Natural killer cell (primary cell): ENCODE data around the gene KCNK5. TPM values are rescaled to one million over a fixed set of nuclear protein-coding genes. Genes with fewer than 3 reads are reported as not detected.

Experiments used
- ATAC-seq, 3 donors: fragments of 150-1000 bp in 2 of 3; fragments of 200-7000 bp in 1 of 3; cut with Tn5 transposase; 1 replicate in 1 of 3; 2 replicates in 2 of 3; pipeline ENCODE4 v1.10.0; 2021; ENCODE audit warnings: mild to moderate bottlenecking in 2 of 3, moderate library complexity in 2 of 3
- DNase-seq, 2 donors: peaks; one replicate each; pipeline versions ENCODE4 v3.0.0 to v3.0.0-alpha.2; 2013 to 2021; ENCODE audit warnings: mixed read lengths in 1 of 2
- H3K27ac ChIP-seq: one replicate; pipeline ENCODE4 v1.5.1; 2013; ENCODE audit warnings: mild to moderate bottlenecking, low read length
- H3K27me3 ChIP-seq: one replicate; pipeline ENCODE4 v1.6.1; 2013; ENCODE audit warnings: low read length; ENCODE audit not compliant: control insufficient read depth, insufficient read depth
- H3K36me3 ChIP-seq: one replicate; pipeline ENCODE4 v1.6.1; 2013; ENCODE audit warnings: low read length; ENCODE audit not compliant: control insufficient read depth, insufficient read depth
- H3K4me1 ChIP-seq: one replicate; pipeline ENCODE4 v1.6.1; 2013; ENCODE audit warnings: low read length; ENCODE audit not compliant: control insufficient read depth, insufficient read depth
- H3K4me3 ChIP-seq: one replicate; pipeline ENCODE4 v1.5.1; 2013; ENCODE audit warnings: low read length
- H3K9me3 ChIP-seq: one replicate; pipeline ENCODE4 v1.6.1; 2013; ENCODE audit warnings: low read length; ENCODE audit not compliant: control insufficient read depth, insufficient read depth
- H3K27ac Mint-ChIP-seq, 2 donors: one replicate each; pipeline ENCODE4 v1.8.0; 2022; ENCODE audit warnings: mild to moderate bottlenecking in 2 of 2, mixed read lengths in 2 of 2, moderate library complexity in 1 of 2
- H3K27me3 Mint-ChIP-seq, 2 donors: one replicate each; pipeline ENCODE4 v1.8.0; 2022; ENCODE audit warnings: low read depth in 2 of 2, mixed read lengths in 2 of 2
- H3K36me3 Mint-ChIP-seq: one replicate; pipeline ENCODE4 v1.8.0; 2022; ENCODE audit warnings: mixed read lengths
- H3K4me1 Mint-ChIP-seq, 2 donors: one replicate each; pipeline ENCODE4 v1.8.0; 2022; ENCODE audit warnings: mixed read lengths in 2 of 2
- H3K4me3 Mint-ChIP-seq: one replicate; pipeline ENCODE4 v1.8.0; 2022; ENCODE audit warnings: mild to moderate bottlenecking, moderate library complexity, mixed read lengths
- H3K9me3 Mint-ChIP-seq, 2 donors: one replicate each; pipeline ENCODE4 v1.8.0; 2022; ENCODE audit warnings: mixed read lengths in 2 of 2
- CTCF ChIP-seq: fragments of 200-600 bp; IDR thresholded peaks from one replicate; pipeline ENCODE4 v1.8.0; 2022; ENCODE audit warnings: antibody characterized with exemption
- WGBS: methylation state at CpG from one replicate; pipeline ENCODE4 v1.1.7; 2013; ENCODE audit warnings: missing lambda C conversion rate; ENCODE audit not compliant: insufficient coverage; 5-methylcytosine and 5-hydroxymethylcytosine counted together
- intact Hi-C: fragments of 100-400 bp; cut with micrococcal nuclease; formaldehyde crosslinking; loops from one replicate; pipeline ENCODE4 v1.14.2; 2022
- total RNA-seq, 4 donors: library from RNA; stranded (reverse); fragments of 120-200 nt in 1 of 4; gene quantifications; one replicate each; pipeline versions ENCODE4 v1.2.3 to v1.2.4, GENCODE V29; 2013 to 2022

The KCNK5 gene
- total RNA-seq, 3 donors from 2014 or later (not counting 1 experiment from before 2014, with no cell fraction given), result 0.16 to 0.50 TPM; not detected in 1

GRCh38 chr6:39208223-39208739 is 21.0 kb downstream of the KCNK5 start:
- Mint-ChIP-seq H3K27me3 (no peaks in the 10 kb centered on the region), H3K27ac (no peak overlapping the region), H3K4me1 (no peaks in the 10 kb centered on the region), H3K9me3 (no peaks in the 10 kb centered on the region), H3K36me3 (no peaks in the 10 kb centered on the region), H3K4me3 (no peak overlapping the region)
- Histone ChIP-seq H3K27ac (no peak overlapping the region), H3K4me1 (peaks cover 8% of the 10 kb centered on the region), H3K9me3 (no peaks in the 10 kb centered on the region), H3K27me3 (no peaks in the 10 kb centered on the region), H3K4me3 (no peak overlapping the region), H3K36me3 (no peaks in the 10 kb centered on the region)
- no peak for TF ChIP-seq CTCF
- intact Hi-C loops, result no loop called here
- WGBS, result 91% methylated on average over 6 of the region's 6 CpGs
- ATAC-seq (no peak), DNase-seq (no peak)

GRCh38 chr6:39207416-39208222 is 21.7 kb downstream of the KCNK5 start:
- no peak for TF ChIP-seq CTCF
- Mint-ChIP-seq H3K36me3 (no peaks in the 10 kb centered on the region), H3K4me1 (no peaks in the 10 kb centered on the region), H3K9me3 (no peaks in the 10 kb centered on the region), H3K27ac (no peak overlapping the region), H3K4me3 (no peak overlapping the region), H3K27me3 (no peaks in the 10 kb centered on the region)
- intact Hi-C loops, result no loop called here
- no peaks in the 10 kb centered on the region for H3K36me3 ChIP-seq
- H3K4me1 ChIP-seq, result peaks cover 8% of the 10 kb centered on the region
- no peak for ATAC-seq
- 91% methylated on average over 8 of the region's 8 CpGs for WGBS
- no peak for DNase-seq
- no peak overlapping the region for H3K4me3 ChIP-seq
- no peak overlapping the region for H3K27ac ChIP-seq
- no peaks in the 10 kb centered on the region for H3K9me3 ChIP-seq
- no peaks in the 10 kb centered on the region for H3K27me3 ChIP-seq

- no peak for TF ChIP-seq CTCF
- ATAC-seq, result no peak
- 69% methylated on average over 10 of the region's 10 CpGs for WGBS
- Histone ChIP-seq H3K9me3 (no peaks in the 10 kb centered on the region), H3K4me3 (no peak overlapping the region), H3K27ac (no peak overlapping the region), H3K27me3 (no peaks in the 10 kb centered on the region), H3K4me1 (peaks cover 8% of the 10 kb centered on the region), H3K36me3 (no peaks in the 10 kb centered on the region)
- no peak overlapping the region for H3K4me3 Mint-ChIP-seq
- DNase-seq, result no peak
- no peaks in the 10 kb centered on the region for H3K4me1 Mint-ChIP-seq
- H3K36me3 Mint-ChIP-seq, result no peaks in the 10 kb centered on the region
- no peaks in the 10 kb centered on the region for H3K9me3 Mint-ChIP-seq
- intact Hi-C loops, result no loop called here
- no peak overlapping the region for H3K27ac Mint-ChIP-seq
- H3K27me3 Mint-ChIP-seq, result no peaks in the 10 kb centered on the region
Observed at GRCh38 chr6:39206250-39206721, 23.0 kb downstream of the KCNK5 start.
